PC-3 (cell line): ENCODE measurements around the gene KCNE5.

ENCODE experiments used
- CTCF ChIP-seq: fragments of 300-600 bp; sonication (generic); conservative IDR thresholded peaks from 2 replicates; pipeline ENCODE4 v1.5.1; 2017; ENCODE audit warnings: antibody characterized with exemption, low read depth, mild to moderate bottlenecking, low read length
- EZH2 ChIP-seq: fragments of 300-600 bp; sonication (generic); IDR thresholded peaks from one replicate; pipeline ENCODE4 v1.6.1; 2017; ENCODE audit warnings: antibody characterized with exemption, mild to moderate bottlenecking, low read length; ENCODE audit not compliant: unreplicated experiment

- TF ChIP-seq CTCF (no peak), EZH2 (no peak)
These were observed 47.3 kb upstream of the KCNE5 start for GRCh38 chrX:109672239-109672638.
